ENCODE measurements around the gene ANKRD16.
"Not testable (repeated sequence)": the region's sequence is repeated elsewhere in the genome, so short reads cannot be mapped to it uniquely, and the experiment has no call there.

The ANKRD16 gene

GRCh38 chr10:5829267-5829666 is 60.4 kb downstream of the ANKRD16 start:
- Histone ChIP-seq H3K36me3 (ENCODE audit: control insufficient read depth in 2 of 2, insufficient read depth in 2 of 2, low read length in 2 of 2) (no peaks in the 10 kb centered on the region), H3K4me1 (ENCODE audit: control insufficient read depth in 2 of 2, insufficient read depth in 2 of 2, low read length in 2 of 2) (peaks cover 0 to 4% of the 10 kb centered on the region in 2 donors), H3K4me3 (ENCODE audit: low read length in 2 of 2) (no peak overlapping the region), H3K9ac (ENCODE audit: low read depth in 1 of 2, low read length in 2 of 2) (no peak overlapping the region), H3K27ac (ENCODE audit: low read depth in 2 of 2, low read length in 2 of 2) (no peak overlapping the region), H3K9me3 (ENCODE audit: control insufficient read depth in 2 of 2, low read length in 2 of 2) (no peaks in the 10 kb centered on the region), H3K27me3 (ENCODE audit: control insufficient read depth in 2 of 2, insufficient read depth in 2 of 2, low read length in 2 of 2) (no peaks in the 10 kb centered on the region)

DNA sequence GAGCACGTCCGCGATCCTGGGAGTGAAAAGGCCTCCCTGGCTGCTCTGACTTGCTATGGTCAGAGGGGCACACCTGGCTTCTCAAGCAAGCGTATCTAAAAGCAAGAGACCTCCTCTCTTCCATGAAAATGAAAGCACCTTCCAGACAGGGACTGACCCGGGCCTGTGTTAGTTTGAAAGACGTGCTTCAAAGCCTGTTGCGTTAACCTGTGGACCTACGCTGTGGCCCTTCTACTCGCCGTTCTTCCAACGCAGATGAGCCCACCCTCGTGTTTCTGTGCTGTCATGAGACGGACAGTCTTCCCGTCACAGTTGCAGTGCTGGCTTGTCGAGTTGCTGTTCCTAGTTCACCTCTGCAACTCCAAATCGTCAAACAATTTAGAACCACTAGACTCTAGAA is 61.0 kb downstream of the ANKRD16 start:
- Histone ChIP-seq H3K36me3 (ENCODE audit: control insufficient read depth in 2 of 2, insufficient read depth in 2 of 2, low read length in 2 of 2) (no peaks in the 10 kb centered on the region), H3K27me3 (ENCODE audit: control insufficient read depth in 2 of 2, insufficient read depth in 2 of 2, low read length in 2 of 2) (no peaks in the 10 kb centered on the region), H3K4me3 (ENCODE audit: low read length in 2 of 2) (no peak overlapping the region), H3K9me3 (ENCODE audit: control insufficient read depth in 2 of 2, low read length in 2 of 2) (no peaks in the 10 kb centered on the region), H3K9ac (ENCODE audit: low read depth in 1 of 2, low read length in 2 of 2) (no peak overlapping the region), H3K4me1 (ENCODE audit: control insufficient read depth in 2 of 2, insufficient read depth in 2 of 2, low read length in 2 of 2) (peaks cover 0 to 4% of the 10 kb centered on the region in 2 donors), H3K27ac (ENCODE audit: low read depth in 2 of 2, low read length in 2 of 2) (no peak overlapping the region)

GRCh38 chr10:5827841-5828240 is 61.9 kb downstream of the ANKRD16 start:
- H3K27ac ChIP-seq (ENCODE audit: low read depth in 2 of 2, low read length in 2 of 2), result no peak overlapping the region
- no peaks in the 10 kb centered on the region for H3K27me3 ChIP-seq (ENCODE audit: control insufficient read depth in 2 of 2, insufficient read depth in 2 of 2, low read length in 2 of 2)
- H3K9ac ChIP-seq (ENCODE audit: low read depth in 1 of 2, low read length in 2 of 2), result no peak overlapping the region
- no peaks in the 10 kb centered on the region for H3K36me3 ChIP-seq (ENCODE audit: control insufficient read depth in 2 of 2, insufficient read depth in 2 of 2, low read length in 2 of 2)
- no peaks in the 10 kb centered on the region for H3K9me3 ChIP-seq (ENCODE audit: control insufficient read depth in 2 of 2, low read length in 2 of 2)
- no peak overlapping the region for H3K4me3 ChIP-seq (ENCODE audit: low read length in 2 of 2)
- peaks cover 0 to 4% of the 10 kb centered on the region in 2 donors for H3K4me1 ChIP-seq (ENCODE audit: control insufficient read depth in 2 of 2, insufficient read depth in 2 of 2, low read length in 2 of 2)

DNA sequence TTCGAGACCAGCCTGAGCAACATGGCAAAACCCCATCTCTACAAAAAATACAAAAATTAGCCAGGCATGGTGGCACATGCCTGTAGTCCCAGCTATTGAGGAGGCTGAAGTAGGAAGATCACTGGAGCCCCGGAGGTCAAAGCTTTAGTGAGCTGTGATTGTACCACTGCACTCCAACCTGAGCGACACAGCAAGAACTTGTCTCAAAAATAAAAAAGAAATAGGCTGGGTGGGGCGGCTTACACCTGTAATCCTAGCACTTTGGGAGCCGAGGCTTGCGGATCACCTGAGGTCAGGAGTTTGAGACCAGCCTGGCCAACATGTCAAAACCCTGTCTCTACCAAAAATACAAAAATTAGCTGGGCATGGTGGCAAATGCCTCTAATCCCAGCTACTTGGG is 63.2 kb downstream of the ANKRD16 start:
- H3K4me3 ChIP-seq (ENCODE audit: low read length in 2 of 2); H3K36me3 ChIP-seq (ENCODE audit: control insufficient read depth in 2 of 2, insufficient read depth in 2 of 2, low read length in 2 of 2): not testable (repeated sequence)

GRCh38 chr10:5818894-5819293 is 70.8 kb downstream of the ANKRD16 start:
- Histone ChIP-seq H3K36me3 (ENCODE audit: control insufficient read depth in 2 of 2, insufficient read depth in 2 of 2, low read length in 2 of 2) (no peaks in the 10 kb centered on the region), H3K27me3 (ENCODE audit: control insufficient read depth in 2 of 2, insufficient read depth in 2 of 2, low read length in 2 of 2) (no peaks in the 10 kb centered on the region), H3K4me1 (ENCODE audit: control insufficient read depth in 2 of 2, insufficient read depth in 2 of 2, low read length in 2 of 2) (peaks cover 10% of the 10 kb centered on the region in 2 donors), H3K9me3 (ENCODE audit: control insufficient read depth in 2 of 2, low read length in 2 of 2) (no peaks in the 10 kb centered on the region), H3K4me3 (ENCODE audit: low read length in 2 of 2) (no peak overlapping the region), H3K27ac (ENCODE audit: low read depth in 2 of 2, low read length in 2 of 2) (peak overlapping the region in 1 of 2 donors; percentile 9), H3K9ac (ENCODE audit: low read depth in 1 of 2, low read length in 2 of 2) (no peak overlapping the region)

More for the DNA sequence above, 63.2 kb downstream of the ANKRD16 start:
- H3K4me1 ChIP-seq (ENCODE audit: control insufficient read depth in 2 of 2, insufficient read depth in 2 of 2, low read length in 2 of 2); H3K27ac ChIP-seq (ENCODE audit: low read depth in 2 of 2, low read length in 2 of 2); H3K9ac ChIP-seq (ENCODE audit: low read depth in 1 of 2, low read length in 2 of 2); H3K9me3 ChIP-seq (ENCODE audit: control insufficient read depth in 2 of 2, low read length in 2 of 2); H3K27me3 ChIP-seq (ENCODE audit: control insufficient read depth in 2 of 2, insufficient read depth in 2 of 2, low read length in 2 of 2): not testable (repeated sequence)

DNA sequence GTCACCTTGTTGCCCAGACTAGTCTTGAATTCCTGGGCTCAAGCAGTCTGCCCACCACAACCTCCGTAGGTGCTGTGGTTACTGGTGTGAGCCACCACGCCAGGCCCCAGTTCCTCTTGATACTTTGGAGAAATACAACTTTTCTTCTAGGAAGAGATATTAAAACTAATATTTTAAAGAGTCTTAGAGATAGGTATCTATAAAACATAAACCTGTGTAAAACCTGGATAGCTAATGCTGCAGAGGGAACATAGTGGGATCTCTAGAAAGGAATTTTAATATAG is 71.7 kb downstream of the ANKRD16 start:
- no peak overlapping the region for H3K4me3 ChIP-seq (ENCODE audit: low read length in 2 of 2)
- no peaks in the 10 kb centered on the region for H3K9me3 ChIP-seq (ENCODE audit: control insufficient read depth in 2 of 2, low read length in 2 of 2)
- peaks cover 10% of the 10 kb centered on the region in 2 donors for H3K4me1 ChIP-seq (ENCODE audit: control insufficient read depth in 2 of 2, insufficient read depth in 2 of 2, low read length in 2 of 2)
- H3K9ac ChIP-seq (ENCODE audit: low read depth in 1 of 2, low read length in 2 of 2), result no peak overlapping the region
- H3K27ac ChIP-seq (ENCODE audit: low read depth in 2 of 2, low read length in 2 of 2), result peak overlapping the region in 1 of 2 donors; percentile 38
- no peaks in the 10 kb centered on the region for H3K27me3 ChIP-seq (ENCODE audit: control insufficient read depth in 2 of 2, insufficient read depth in 2 of 2, low read length in 2 of 2)
- no peaks in the 10 kb centered on the region for H3K36me3 ChIP-seq (ENCODE audit: control insufficient read depth in 2 of 2, insufficient read depth in 2 of 2, low read length in 2 of 2)

DNA sequence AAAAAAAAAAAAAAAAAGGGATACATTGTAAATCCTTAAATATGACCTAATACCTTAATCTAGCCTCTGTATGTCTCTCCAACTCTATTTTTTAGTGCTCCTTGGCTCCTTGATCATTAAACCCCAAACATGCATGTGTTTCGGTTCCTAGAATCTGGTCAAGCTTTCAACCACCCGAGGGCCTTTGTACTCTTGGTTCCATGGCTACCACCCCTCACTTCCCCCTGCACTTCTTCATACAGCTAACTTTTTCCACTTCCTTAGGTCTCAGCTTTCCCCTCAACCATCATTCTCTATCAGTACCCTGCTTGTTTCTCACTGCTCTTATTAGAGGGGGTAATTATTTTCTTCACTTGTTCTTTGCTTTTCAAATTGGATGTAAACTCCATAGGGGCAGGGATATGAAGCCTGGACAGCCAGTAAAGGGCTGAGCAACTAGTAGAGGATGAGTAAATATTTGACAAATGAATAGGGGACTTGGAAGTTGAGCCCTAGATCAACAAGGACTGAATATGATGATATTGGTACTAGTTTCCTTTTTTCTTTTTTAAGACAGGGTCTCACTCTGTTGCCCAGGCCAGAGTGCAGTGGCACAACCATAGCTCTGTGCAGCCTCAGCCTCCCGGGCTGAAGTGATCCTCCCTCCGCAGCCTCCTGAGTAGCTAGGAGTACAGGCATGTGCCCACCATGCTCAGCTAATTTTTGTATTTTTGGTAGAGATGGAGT is 72.2 kb downstream of the ANKRD16 start:
- Histone ChIP-seq H3K9ac (ENCODE audit: low read depth in 1 of 2, low read length in 2 of 2) (no peak overlapping the region), H3K4me1 (ENCODE audit: control insufficient read depth in 2 of 2, insufficient read depth in 2 of 2, low read length in 2 of 2) (peaks cover 10% of the 10 kb centered on the region in 2 donors), H3K27me3 (ENCODE audit: control insufficient read depth in 2 of 2, insufficient read depth in 2 of 2, low read length in 2 of 2) (no peaks in the 10 kb centered on the region), H3K27ac (ENCODE audit: low read depth in 2 of 2, low read length in 2 of 2) (peak overlapping the region in 1 of 2 donors; percentile 38), H3K4me3 (ENCODE audit: low read length in 2 of 2) (no peak overlapping the region), H3K9me3 (ENCODE audit: control insufficient read depth in 2 of 2, low read length in 2 of 2) (no peaks in the 10 kb centered on the region), H3K36me3 (ENCODE audit: control insufficient read depth in 2 of 2, insufficient read depth in 2 of 2, low read length in 2 of 2) (no peaks in the 10 kb centered on the region)

DNA sequence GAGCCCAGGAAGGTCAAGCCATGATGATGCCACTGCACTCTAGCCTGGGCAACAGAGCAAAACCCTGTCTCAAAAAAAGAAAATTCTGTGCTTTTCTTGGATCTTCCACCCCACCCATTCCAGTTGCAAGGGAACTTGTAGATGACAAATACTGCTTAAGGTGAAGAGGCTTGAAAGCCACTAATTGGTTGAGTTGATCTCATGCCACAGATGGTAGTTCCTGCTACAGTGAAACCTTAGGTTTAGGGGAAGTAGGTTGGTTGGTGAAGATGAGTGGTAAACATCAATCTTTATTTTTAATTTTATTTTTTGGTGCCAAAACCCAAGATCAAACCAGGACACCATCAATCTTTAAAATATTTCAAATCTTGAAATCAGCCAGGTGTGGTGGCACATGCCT is 73.5 kb downstream of the ANKRD16 start:
- Histone ChIP-seq H3K27ac (ENCODE audit: low read depth in 2 of 2, low read length in 2 of 2) (no peak overlapping the region), H3K4me1 (ENCODE audit: control insufficient read depth in 2 of 2, insufficient read depth in 2 of 2, low read length in 2 of 2) (peaks cover 14 to 17% of the 10 kb centered on the region in 2 donors), H3K4me3 (ENCODE audit: low read length in 2 of 2) (no peak overlapping the region), H3K36me3 (ENCODE audit: control insufficient read depth in 2 of 2, insufficient read depth in 2 of 2, low read length in 2 of 2) (no peaks in the 10 kb centered on the region), H3K9ac (ENCODE audit: low read depth in 1 of 2, low read length in 2 of 2) (no peak overlapping the region), H3K27me3 (ENCODE audit: control insufficient read depth in 2 of 2, insufficient read depth in 2 of 2, low read length in 2 of 2) (no peaks in the 10 kb centered on the region), H3K9me3 (ENCODE audit: control insufficient read depth in 2 of 2, low read length in 2 of 2) (no peaks in the 10 kb centered on the region)

DNA sequence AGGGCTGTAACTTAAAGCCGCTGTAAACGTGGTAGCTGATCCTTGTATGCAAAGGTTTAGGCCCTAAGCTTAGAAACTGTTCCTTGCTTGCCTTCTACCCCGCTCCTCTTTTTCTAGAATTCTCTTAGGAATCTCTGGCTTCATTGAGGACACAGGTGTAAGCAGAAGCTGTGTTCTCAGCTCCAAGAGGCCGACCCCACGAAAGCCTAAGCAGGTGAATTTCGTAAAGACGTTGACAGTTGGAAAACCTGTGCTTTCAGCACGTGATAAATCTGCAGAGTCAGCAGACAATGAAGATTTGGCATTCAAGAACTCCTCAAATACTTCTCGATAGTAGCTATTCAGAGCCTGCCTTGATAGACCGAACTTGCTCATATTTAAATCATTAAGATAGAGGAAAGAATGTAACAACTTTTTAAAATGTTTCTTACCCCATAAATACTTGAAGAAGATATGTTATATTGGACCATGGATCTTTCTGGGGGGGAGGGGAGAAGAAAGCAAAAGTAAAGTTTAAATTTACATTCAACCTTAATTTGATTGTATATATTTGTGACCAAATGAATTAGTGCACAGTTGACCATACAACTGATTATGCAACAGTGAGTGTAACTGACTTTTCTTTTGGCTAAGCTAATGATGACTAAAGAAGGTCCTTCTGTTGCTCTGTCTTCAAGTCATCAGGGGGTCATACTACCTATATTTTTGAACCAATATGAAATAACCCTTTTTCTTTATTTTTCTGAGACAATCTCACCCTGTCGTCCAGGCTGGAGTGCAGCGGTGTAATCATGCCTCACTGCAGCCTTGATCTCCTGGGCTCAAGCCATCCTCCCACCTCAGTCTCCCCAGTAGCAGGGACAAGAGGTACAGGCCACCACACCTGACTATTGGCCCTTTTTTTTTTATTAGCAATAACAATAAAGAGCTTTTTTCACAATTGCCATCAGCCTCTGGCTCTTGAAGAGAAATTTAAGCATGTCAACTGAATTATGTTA is 75.3 kb downstream of the ANKRD16 start:
- Histone ChIP-seq H3K36me3 (ENCODE audit: control insufficient read depth in 2 of 2, insufficient read depth in 2 of 2, low read length in 2 of 2) (no peaks in the 10 kb centered on the region), H3K4me1 (ENCODE audit: control insufficient read depth in 2 of 2, insufficient read depth in 2 of 2, low read length in 2 of 2) (peaks cover 28 to 31% of the 10 kb centered on the region in 2 donors), H3K9me3 (ENCODE audit: control insufficient read depth in 2 of 2, low read length in 2 of 2) (no peaks in the 10 kb centered on the region), H3K9ac (ENCODE audit: low read depth in 1 of 2, low read length in 2 of 2) (peak overlapping the region; percentile 85 to 88), H3K4me3 (ENCODE audit: low read length in 2 of 2) (peak overlapping the region; percentile 86 to 97), H3K27ac (ENCODE audit: low read depth in 2 of 2, low read length in 2 of 2) (peak overlapping the region; percentile 99), H3K27me3 (ENCODE audit: control insufficient read depth in 2 of 2, insufficient read depth in 2 of 2, low read length in 2 of 2) (no peaks in the 10 kb centered on the region)

Data from mucosa of rectum (tissue), 2 donors.